HTERT RPE-1 (cell line): ENCODE results near the gene CBL.
"Not testable (repeated sequence)": the region's sequence is repeated elsewhere in the genome, so short reads cannot be mapped to it uniquely, and the experiment has no call there.

ENCODE experiments used
- in situ Hi-C: fragments of 300-500 bp; cut with MboI; formaldehyde crosslinking; loops from 4 replicates; pipeline ENCODE4 v1.14.3; 2020; ENCODE audit warnings: low sequenced_read_pairs

CBL gene

GRCh38 chr11:119207415-119207960, 1.3 kb downstream of the CBL start:
- in situ Hi-C loops: no loop called here

GRCh38 chr11:119209186-119209585, 3.0 kb downstream of the CBL start:
- in situ Hi-C loops: no loop called here

GRCh38 chr11:119210050-119210449, 3.9 kb downstream of the CBL start:
- in situ Hi-C loops: no loop called here

- in situ Hi-C loops: no loop called here
Measured at GRCh38 chr11:119218141-119218878, 12.2 kb downstream of the CBL start.

- in situ Hi-C loops: no loop called here
Measured at GRCh38 chr11:119222308-119222707, 16.2 kb downstream of the CBL start.

GRCh38 chr11:119222891-119223290, 16.8 kb downstream of the CBL start:
- in situ Hi-C loops: no loop called here

GRCh38 chr11:119223856-119224255, 17.7 kb downstream of the CBL start:
- in situ Hi-C loops: no loop called here

- in situ Hi-C loops: not testable (repeated sequence)
Measured at GRCh38 chr11:119228535-119229287, 22.6 kb downstream of the CBL start.

GRCh38 chr11:119229288-119229672, 23.1 kb downstream of the CBL start:
- in situ Hi-C loops: no loop called here

- in situ Hi-C loops: no loop called here
Measured at GRCh38 chr11:119229741-119230140, 23.6 kb downstream of the CBL start.

GRCh38 chr11:119236490-119236889, 30.4 kb downstream of the CBL start:
- in situ Hi-C loops: no loop called here

- in situ Hi-C loops: no loop called here
Measured at GRCh38 chr11:119236891-119237290, 30.8 kb downstream of the CBL start.

- in situ Hi-C loops: no loop called here
Measured at GRCh38 chr11:119237515-119237914, 31.4 kb downstream of the CBL start.

- in situ Hi-C loops: no loop called here
Measured at GRCh38 chr11:119248750-119249670, 42.9 kb downstream of the CBL start.

GRCh38 chr11:119249671-119250010, 43.5 kb downstream of the CBL start:
- in situ Hi-C loops: no loop called here

GRCh38 chr11:119251114-119251513, 45.0 kb downstream of the CBL start:
- in situ Hi-C loops: no loop called here

- in situ Hi-C loops: no loop called here
Measured at GRCh38 chr11:119254239-119254638, 48.1 kb downstream of the CBL start.

- in situ Hi-C loops: no loop called here
Measured at GRCh38 chr11:119258180-119258579, 52.0 kb downstream of the CBL start.

- in situ Hi-C loops: no loop called here
Measured at GRCh38 chr11:119258983-119259382, 52.8 kb downstream of the CBL start.

GRCh38 chr11:119262668-119263351, 56.7 kb downstream of the CBL start:
- in situ Hi-C loops: no loop called here
